Cardiac fibroblast (primary cell): Measurements from ENCODE around the gene COL19A1.

Source experiments
- DNase-seq, 2 donors: peaks; one replicate each; pipeline versions ENCODE4 v3.0.0 to v3.0.0-alpha.2; 2010; ENCODE audit warnings: low read depth in 2 of 2
- H3K4me3 ChIP-seq, 2 donors: replicated peaks in 1 of 2; 1 replicate in 1 of 2; 2 replicates in 1 of 2; pipeline ENCODE4 v1.5.1; 2011; ENCODE audit warnings: low read depth in 2 of 2, low read length in 2 of 2, mild to moderate bottlenecking in 2 of 2, moderate library complexity in 1 of 2
- CTCF ChIP-seq: IDR thresholded peaks from one replicate; pipeline ENCODE4 v1.5.1; 2011; ENCODE audit warnings: low read depth, mild to moderate bottlenecking, low read length, inconsistent platforms

Gene COL19A1

GRCh38 chr6:70118670-70119069 is 252.3 kb downstream of the COL19A1 start:
- H3K4me3 ChIP-seq: no peak overlapping the region
- no peak for TF ChIP-seq CTCF
- no peak for DNase-seq

GRCh38 chr6:70119218-70119835 is 253.0 kb downstream of the COL19A1 start:
- TF ChIP-seq CTCF: no peak

GRCh38 chr6:70124443-70124842 is 258.1 kb downstream of the COL19A1 start:
- H3K4me3 ChIP-seq: no peak overlapping the region
- no peak for TF ChIP-seq CTCF
- DNase-seq: no peak

More at GRCh38 chr6:70119218-70119835, 253.0 kb downstream of the COL19A1 start:
- DNase-seq: no peak
- H3K4me3 ChIP-seq: no peak overlapping the region

- H3K4me3 ChIP-seq: no peak overlapping the region
- DNase-seq: peak; percentile 21 to 90
- TF ChIP-seq CTCF: no peak
Observed at GRCh38 chr6:70124882-70125545, 258.7 kb downstream of the COL19A1 start.

GRCh38 chr6:70125602-70126001 is 259.2 kb downstream of the COL19A1 start:
- no peak for TF ChIP-seq CTCF
- H3K4me3 ChIP-seq: no peak overlapping the region
- DNase-seq: no peak

GRCh38 chr6:70129341-70129740 is 263.0 kb downstream of the COL19A1 start:
- no peak for DNase-seq
- H3K4me3 ChIP-seq: no peak overlapping the region
- no peak for TF ChIP-seq CTCF
